GM12865 (cell line): ENCODE data around the gene SLC17A7.

Source experiments
- DNase-seq: peaks from one replicate; pipeline ENCODE4 v3.0.0; 2010; ENCODE audit warnings: low read depth
- H3K4me3 ChIP-seq: 2 replicates; pipeline ENCODE4 v1.5.1; 2011; ENCODE audit warnings: mild to moderate bottlenecking, low read depth, low read length, control low read depth
- TF ChIP-seq, protein P1 (sequence below): IDR thresholded peaks from 2 replicates; pipeline ENCODE4 v1.5.1; 2011; ENCODE audit warnings: low read length, control low read depth, low read depth, inconsistent platforms; ENCODE audit not compliant: insufficient read depth; ENCODE audit errors: missing control alignments

Gene SLC17A7

GRCh38 chr19:49486710-49487276, 45.5 kb upstream of the SLC17A7 start:
- DNase-seq = no peak
- peak overlapping the region; percentile 43 for H3K4me3 ChIP-seq
- TF ChIP-seq, protein P1, sequence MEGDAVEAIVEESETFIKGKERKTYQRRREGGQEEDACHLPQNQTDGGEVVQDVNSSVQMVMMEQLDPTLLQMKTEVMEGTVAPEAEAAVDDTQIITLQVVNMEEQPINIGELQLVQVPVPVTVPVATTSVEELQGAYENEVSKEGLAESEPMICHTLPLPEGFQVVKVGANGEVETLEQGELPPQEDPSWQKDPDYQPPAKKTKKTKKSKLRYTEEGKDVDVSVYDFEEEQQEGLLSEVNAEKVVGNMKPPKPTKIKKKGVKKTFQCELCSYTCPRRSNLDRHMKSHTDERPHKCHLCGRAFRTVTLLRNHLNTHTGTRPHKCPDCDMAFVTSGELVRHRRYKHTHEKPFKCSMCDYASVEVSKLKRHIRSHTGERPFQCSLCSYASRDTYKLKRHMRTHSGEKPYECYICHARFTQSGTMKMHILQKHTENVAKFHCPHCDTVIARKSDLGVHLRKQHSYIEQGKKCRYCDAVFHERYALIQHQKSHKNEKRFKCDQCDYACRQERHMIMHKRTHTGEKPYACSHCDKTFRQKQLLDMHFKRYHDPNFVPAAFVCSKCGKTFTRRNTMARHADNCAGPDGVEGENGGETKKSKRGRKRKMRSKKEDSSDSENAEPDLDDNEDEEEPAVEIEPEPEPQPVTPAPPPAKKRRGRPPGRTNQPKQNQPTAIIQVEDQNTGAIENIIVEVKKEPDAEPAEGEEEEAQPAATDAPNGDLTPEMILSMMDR = no peak

GRCh38 chr19:49486232-49486631, 44.9 kb upstream of the SLC17A7 start:
- no peak overlapping the region for H3K4me3 ChIP-seq
- DNase-seq = peak; percentile 5
- TF ChIP-seq, protein P1 = no peak

DNA sequence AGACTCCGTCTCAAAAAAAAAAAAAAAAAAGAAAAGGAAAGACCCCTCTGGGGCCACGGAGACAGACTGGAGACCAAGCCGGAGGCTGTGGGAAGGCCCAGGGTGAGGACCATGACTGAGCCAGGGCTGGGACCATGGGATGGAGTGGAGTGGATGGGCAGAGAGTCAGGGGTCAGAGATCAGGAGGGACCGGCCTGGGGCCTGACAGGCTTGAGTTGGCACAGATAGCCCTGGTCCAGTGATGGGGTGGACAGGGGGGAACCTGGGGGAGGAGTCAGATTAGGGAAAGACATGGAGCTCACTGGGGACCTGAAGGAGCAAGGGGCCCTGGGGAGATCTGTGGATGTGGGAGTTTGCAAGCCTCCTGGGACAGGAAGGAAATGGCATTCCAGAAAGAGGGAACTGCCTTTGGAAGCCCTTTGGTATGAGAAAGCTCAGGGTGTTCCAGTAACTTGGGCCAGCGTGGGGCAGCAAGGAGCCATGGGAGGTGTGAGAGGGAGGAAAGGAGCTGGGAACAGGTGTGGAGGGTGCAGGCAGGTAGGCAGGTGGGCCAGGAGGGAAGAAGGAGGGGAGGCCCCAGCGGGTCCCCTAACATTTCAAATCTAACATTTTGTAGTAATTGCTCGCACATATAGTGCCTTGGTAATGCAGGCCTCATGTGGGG, 39.8 kb upstream of the SLC17A7 start:
- H3K4me3 ChIP-seq = no peak overlapping the region
- DNase-seq = no peak
- TF ChIP-seq, protein P1 = no peak

DNA sequence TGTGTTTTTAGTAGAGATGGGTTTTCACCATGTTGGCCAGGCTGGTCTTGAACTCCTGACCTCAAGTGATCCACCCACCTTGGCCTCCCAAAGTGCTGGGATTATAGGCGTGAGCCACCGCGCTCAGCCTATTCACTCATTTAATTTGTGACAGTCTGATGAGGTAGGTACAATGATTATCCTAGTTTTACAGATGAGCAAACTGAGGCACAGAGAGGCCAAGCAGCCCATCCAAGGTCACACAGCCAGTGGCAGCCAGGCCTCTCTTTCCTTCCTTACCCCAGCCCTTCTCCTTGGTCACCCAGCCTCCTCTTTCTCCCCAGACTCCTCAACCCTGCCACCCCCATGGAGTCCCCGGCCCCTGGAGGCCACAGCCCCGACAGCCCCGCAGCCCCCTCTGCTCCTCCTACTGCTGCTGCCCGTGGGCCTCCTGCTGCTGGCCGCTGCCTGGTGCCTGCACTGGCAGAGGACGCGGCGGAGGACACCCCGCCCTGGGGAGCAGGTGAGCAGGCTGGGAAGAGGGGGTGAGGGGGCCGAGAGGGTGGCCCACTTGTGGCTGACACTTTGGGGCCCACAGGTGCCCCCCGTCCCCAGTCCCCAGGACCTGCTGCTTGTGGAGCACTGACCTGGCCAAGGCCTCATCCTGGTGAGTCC, 38.8 kb upstream of the SLC17A7 start:
- peak; percentile 0 for DNase-seq
- no peak overlapping the region for H3K4me3 ChIP-seq
- TF ChIP-seq, protein P1 = no peak

DNA sequence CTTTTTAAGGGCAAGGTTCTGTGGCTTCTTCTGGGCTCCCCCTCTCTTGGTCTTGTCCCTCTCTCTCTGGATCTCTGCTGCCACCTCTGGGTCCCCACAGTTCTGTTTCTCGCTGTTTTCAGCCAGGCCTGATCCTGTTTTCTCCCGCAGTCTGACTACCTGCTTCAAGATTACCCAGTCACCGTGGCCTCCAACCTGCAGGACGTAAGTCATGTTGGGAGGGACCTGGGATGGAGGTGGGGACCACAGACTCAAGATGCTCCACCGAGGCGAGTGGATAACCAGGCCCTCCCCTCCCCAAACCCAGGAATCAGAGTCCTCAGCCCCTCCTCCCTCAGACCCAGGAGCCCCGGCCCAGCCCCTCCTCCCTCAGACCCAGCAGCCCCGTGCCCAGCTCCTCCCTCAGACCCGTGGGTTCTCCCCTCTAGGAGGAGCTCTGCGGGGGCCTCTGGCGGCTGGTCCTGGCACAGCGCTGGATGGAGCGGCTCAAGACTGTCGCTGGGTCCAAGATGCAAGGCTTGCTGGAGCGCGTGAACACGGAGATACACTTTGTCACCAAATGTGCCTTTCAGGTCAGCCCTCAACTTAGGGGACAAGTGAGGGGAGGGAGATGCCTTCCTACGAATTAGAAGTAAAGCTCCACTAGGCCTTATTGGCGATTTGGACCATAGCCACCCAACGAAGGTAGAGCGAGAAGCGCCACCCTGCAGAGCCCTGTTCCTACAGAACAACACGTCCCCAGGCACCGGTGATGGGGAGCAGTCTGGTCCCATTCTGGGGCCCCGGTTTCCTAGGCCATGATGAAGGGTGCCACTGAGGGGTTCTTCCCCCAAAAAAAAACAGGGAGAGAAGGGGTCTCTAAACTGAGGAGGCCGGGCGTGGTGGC, 34.9 kb upstream of the SLC17A7 start:
- H3K4me3 ChIP-seq = no peak overlapping the region
- TF ChIP-seq, protein P1 = peak; percentile 32
- peak; percentile 42 for DNase-seq

- DNase-seq = peak; percentile 1
- TF ChIP-seq, protein P1 = no peak
- no peak overlapping the region for H3K4me3 ChIP-seq
Measured at GRCh38 chr19:49475191-49475917, 34.0 kb upstream of the SLC17A7 start.
